ENCODE results near the gene ALB. TPM values are rescaled to one million over a fixed set of nuclear protein-coding genes. Genes with fewer than 3 reads are reported as not detected.

Gene ALB
- polyA plus RNA-seq, 3 donors, result not detected

- Histone ChIP-seq H2AFZ (ENCODE audit: insufficient read depth, low read depth, low read length, poor library complexity, severe bottlenecking) (no peak overlapping the region), H3K79me2 (ENCODE audit: insufficient read depth, low read length) (no peaks in the 10 kb centered on the region), H3K4me2 (replicated peaks; ENCODE audit: extremely low read depth, low read length, poor library complexity, severe bottlenecking) (no peak overlapping the region), H3K9ac (ENCODE audit: insufficient read depth, low read length, poor library complexity, severe bottlenecking) (no peak overlapping the region), H4K20me1 (ENCODE audit: insufficient read depth, low read length) (no peaks in the 10 kb centered on the region), H3K9me3 (replicated peaks in 1 of 2; ENCODE audit: control insufficient read depth in 1 of 2, insufficient read depth in 1 of 2, low read length in 2 of 2) (no peaks in the 10 kb centered on the region), H3K27ac (ENCODE audit: low read depth in 1 of 2, low read length in 2 of 2) (no peak overlapping the region), H3K27me3 (ENCODE audit: control insufficient read depth in 2 of 2, insufficient read depth in 2 of 2, low read length in 2 of 2) (no peaks in the 10 kb centered on the region), H3K4me1 (ENCODE audit: control insufficient read depth in 1 of 2, insufficient read depth in 2 of 2, low read length in 2 of 2) (no peaks in the 10 kb centered on the region), H3K36me3 (replicated peaks in 1 of 2; ENCODE audit: control insufficient read depth in 1 of 2, insufficient read depth in 2 of 2, low read length in 2 of 2) (no peaks in the 10 kb centered on the region), H3K4me3 (replicated peaks in 1 of 3; ENCODE audit: low read depth in 2 of 3, low read length in 3 of 3) (no peak overlapping the region)
- Mint-ChIP-seq H3K36me3 (no peaks in the 10 kb centered on the region), H3K4me1 (no peaks in the 10 kb centered on the region), H3K9me3 (peaks cover 0 to 2% (median 0%) of the 10 kb centered on the region in 7 donors), H3K4me3 (no peak overlapping the region), H3K27me3 (ENCODE audit: low read depth in 3 of 3) (peaks cover 0 to 1% (median 0%) of the 10 kb centered on the region in 3 donors), H3K27ac (no peak overlapping the region)
- WGBS (ENCODE audit: insufficient coverage), result 80% methylated on average over 1 of the region's 2 CpGs
- intact Hi-C loops (cut with micrococcal nuclease), result no loop called here
- no peak for DNase-seq
- TF ChIP-seq CTCF (IDR thresholded peaks at IDR 0.05), result no peak
Measured at GRCh38 chr4:73405138-73405537, 1.1 kb downstream of the ALB start.

GRCh38 chr4:73406548-73406875 lies 2.4 kb downstream of the ALB start:
- Mint-ChIP-seq H3K36me3 (no peaks in the 10 kb centered on the region), H3K9me3 (peaks cover 0 to 2% (median 0%) of the 10 kb centered on the region in 7 donors), H3K4me1 (no peaks in the 10 kb centered on the region), H3K27ac (no peak overlapping the region), H3K4me3 (no peak overlapping the region), H3K27me3 (ENCODE audit: low read depth in 3 of 3) (peaks cover 0 to 1% (median 0%) of the 10 kb centered on the region in 3 donors)
- intact Hi-C loops (cut with micrococcal nuclease), result no loop called here
- Histone ChIP-seq H3K79me2 (ENCODE audit: insufficient read depth, low read length) (no peaks in the 10 kb centered on the region), H3K27ac (ENCODE audit: low read depth in 1 of 2, low read length in 2 of 2) (no peak overlapping the region), H3K9ac (ENCODE audit: insufficient read depth, low read length, poor library complexity, severe bottlenecking) (no peak overlapping the region), H2AFZ (ENCODE audit: insufficient read depth, low read depth, low read length, poor library complexity, severe bottlenecking) (no peak overlapping the region), H3K4me3 (replicated peaks in 1 of 3; ENCODE audit: low read depth in 2 of 3, low read length in 3 of 3) (no peak overlapping the region), H3K4me2 (replicated peaks; ENCODE audit: extremely low read depth, low read length, poor library complexity, severe bottlenecking) (no peak overlapping the region), H4K20me1 (ENCODE audit: insufficient read depth, low read length) (no peaks in the 10 kb centered on the region), H3K36me3 (replicated peaks in 1 of 2; ENCODE audit: control insufficient read depth in 1 of 2, insufficient read depth in 2 of 2, low read length in 2 of 2) (no peaks in the 10 kb centered on the region), H3K27me3 (ENCODE audit: control insufficient read depth in 2 of 2, insufficient read depth in 2 of 2, low read length in 2 of 2) (no peaks in the 10 kb centered on the region), H3K4me1 (ENCODE audit: control insufficient read depth in 1 of 2, insufficient read depth in 2 of 2, low read length in 2 of 2) (no peaks in the 10 kb centered on the region), H3K9me3 (replicated peaks in 1 of 2; ENCODE audit: control insufficient read depth in 1 of 2, insufficient read depth in 1 of 2, low read length in 2 of 2) (no peaks in the 10 kb centered on the region)
- WGBS (ENCODE audit: insufficient coverage), result no CpG with 5 or more reads among the region's 1 CpG
- TF ChIP-seq CTCF (IDR thresholded peaks at IDR 0.05), result no peak
- no peak for DNase-seq
